ENCODE results near the gene CEP89.

The CEP89 gene

DNA sequence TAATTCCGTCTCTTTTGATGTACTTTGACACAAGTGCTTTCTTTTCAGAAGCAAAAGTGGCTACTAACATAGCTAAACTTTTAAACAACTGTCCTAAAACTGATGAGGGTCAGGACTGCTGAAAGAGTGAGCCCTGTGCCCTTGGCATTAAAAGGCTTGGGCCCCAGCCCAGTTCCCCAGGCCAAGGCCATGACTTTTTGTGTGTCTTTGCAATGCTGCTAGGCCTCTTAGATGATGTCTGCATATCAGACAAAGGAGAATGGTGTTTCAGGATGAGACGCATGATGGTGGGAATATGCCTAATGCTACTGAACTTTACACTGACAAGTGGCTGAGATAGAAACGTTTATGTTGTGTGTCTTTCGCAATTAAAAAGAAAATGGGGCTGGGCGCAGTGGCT lies 140.1 kb downstream of the CEP89 start:
- no peak for DNase-seq

- no peak for DNase-seq
Observed at GRCh38 chr19:32830231-32831014, 141.3 kb downstream of the CEP89 start.

- no peak for DNase-seq
Observed at GRCh38 chr19:32829345-32829896, 142.3 kb downstream of the CEP89 start.

- DNase-seq = peak; percentile 28
Observed at GRCh38 chr19:32828643-32829344, 143.0 kb downstream of the CEP89 start.

DNA sequence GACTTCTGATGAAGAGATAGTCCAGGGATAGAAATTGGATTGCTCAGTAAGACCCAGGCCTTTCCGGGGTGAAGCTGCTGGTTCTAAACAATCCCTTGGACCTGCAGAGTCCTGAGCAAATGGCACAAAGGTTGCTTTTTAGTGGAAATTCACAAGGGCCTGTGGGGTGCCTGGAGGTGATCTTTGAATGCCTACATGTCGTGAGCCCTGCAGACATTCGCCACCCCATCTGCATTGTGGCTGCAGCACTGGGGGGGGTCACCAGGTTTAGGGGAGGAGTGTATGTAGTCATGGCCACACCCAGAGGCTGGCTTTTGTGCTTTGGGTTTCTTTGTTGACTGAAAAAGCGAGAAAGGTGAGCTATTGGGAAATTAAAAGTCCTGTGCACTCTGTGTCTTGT lies 143.6 kb downstream of the CEP89 start:
- DNase-seq = no peak
